Naive thymus-derived CD8-positive, alpha-beta T cell (primary cell): ENCODE measurements around the gene GRID2IP. TPM values are rescaled to one million over a fixed set of nuclear protein-coding genes. Genes with fewer than 3 reads are reported as not detected.
A peak's percentile ranks its signal among the peaks of the same experiment; 100 is the strongest.
"Not testable (repeated sequence)": the region's sequence is repeated elsewhere in the genome, so short reads cannot be mapped to it uniquely, and the experiment has no call there.

Experiments used
- ATAC-seq, 2 donors: fragments of 150-1000 bp; cut with Tn5 transposase in 1 of 2; sonication (Bioruptor Pico), chemical (Tn5 transposase) in 1 of 2; 1 replicate in 1 of 2; 2 replicates in 1 of 2; pipeline ENCODE4 v1.10.0; 2021; ENCODE audit warnings: mild to moderate bottlenecking in 2 of 2, moderate library complexity in 2 of 2
- POLR2A ChIA-PET: fragments of 350-600 bp; sonication (Branson Sonifier 250); formaldehyde crosslinking; loops from one replicate; lab custom pipeline; 2021; ENCODE audit warnings: antibody characterized with exemption; lab: Charles Lee
- DNase-seq, 10 donors: peaks; one replicate each; pipeline versions ENCODE4 v3.0.0 to v3.0.0-alpha.2; 2020 to 2022
- H3K27ac Mint-ChIP-seq, 10 donors: one replicate each; pipeline ENCODE4 v1.8.0; 2020 to 2022; ENCODE audit warnings: mild to moderate bottlenecking in 10 of 10, mixed read lengths in 10 of 10, moderate library complexity in 4 of 10, inconsistent platforms in 1 of 10
- H3K27me3 Mint-ChIP-seq, 5 donors: one replicate each; pipeline ENCODE4 v1.8.0; 2021 to 2022; ENCODE audit warnings: mixed read lengths in 5 of 5
- H3K36me3 Mint-ChIP-seq, 3 donors: one replicate each; pipeline ENCODE4 v1.8.0; 2020 to 2022; ENCODE audit warnings: mixed read lengths in 3 of 3, mild to moderate bottlenecking in 2 of 3, inconsistent platforms in 1 of 3
- H3K4me1 Mint-ChIP-seq, 4 donors: one replicate each; pipeline ENCODE4 v1.8.0; 2021 to 2022; ENCODE audit warnings: mixed read lengths in 4 of 4
- H3K4me3 Mint-ChIP-seq, 10 donors: one replicate each; pipeline ENCODE4 v1.8.0; 2020 to 2022; ENCODE audit warnings: mild to moderate bottlenecking in 10 of 10, mixed read lengths in 10 of 10, moderate library complexity in 6 of 10, inconsistent platforms in 1 of 10
- H3K9me3 Mint-ChIP-seq, 9 donors: one replicate each; pipeline ENCODE4 v1.8.0; 2020 to 2022; ENCODE audit warnings: mixed read lengths in 9 of 9, mild to moderate bottlenecking in 3 of 9, inconsistent platforms in 1 of 9, moderate library complexity in 1 of 9
- polyA plus RNA-seq, 3 donors: library from polyadenylated mRNA; unstranded; fragments of 300-500 nt; fragmentation: Illumina TruSeq; gene quantifications; one replicate each; pipeline ENCODE4 v1.2.3, GENCODE V29; 2021
- total RNA-seq, 8 experiments: library from RNA in 2 of 8; stranded (reverse) in 2 of 8; gene quantifications; one replicate each; pipeline ENCODE4 v1.2.3 and lab custom pipeline; 2021 to 2026

Gene GRID2IP
- total and polyA plus RNA-seq, 5 experiments from 2014 or later: 0.05 to 2.6 (median 1.3) TPM; not detected in 1

GRCh38 chr7:6475433-6476186, 75.7 kb downstream of the GRID2IP start:
- no peak for DNase-seq
- Mint-ChIP-seq H3K9me3 (no peaks in the 10 kb centered on the region), H3K4me3 (peak overlapping the region in 1 of 10 donors; percentile 15), H3K4me1 (peaks cover 19 to 66% (median 64%) of the 10 kb centered on the region in 4 donors), H3K27me3 (no peaks in the 10 kb centered on the region), H3K36me3 (peaks cover 0 to 51% (median 0%) of the 10 kb centered on the region in 3 donors), H3K27ac (peak overlapping the region in 5 of 10 donors; percentile 18 to 61 (median 43))
- ATAC-seq: peak in 1 of 2 donors; percentile 35
- POLR2A ChIA-PET: no interaction called here

GRCh38 chr7:6465862-6466261, 85.4 kb downstream of the GRID2IP start:
- H3K27me3 Mint-ChIP-seq: no peaks in the 10 kb centered on the region
- H3K36me3 Mint-ChIP-seq: peaks cover 0 to 87% (median 31%) of the 10 kb centered on the region in 3 donors
- H3K27ac Mint-ChIP-seq: peak overlapping the region in 1 of 10 donors; percentile 18
- H3K9me3 Mint-ChIP-seq: no peaks in the 10 kb centered on the region
- DNase-seq (no peak), ATAC-seq (no peak)
- POLR2A ChIA-PET: interaction anchor here (0.6 kb wide), 1 partner anchor 928 kb away, joined by 3 read pairs; no protein-coding TSS in a partner anchor
- no peak overlapping the region for H3K4me3 Mint-ChIP-seq
- H3K4me1 Mint-ChIP-seq: no peaks in the 10 kb centered on the region

- POLR2A ChIA-PET: interaction anchor here (1.3 kb wide), 1 partner anchor 16 kb away, joined by 3 read pairs; the partner anchor contains the start of gene DAGLB
- not testable (repeated sequence) for H3K9me3 Mint-ChIP-seq, ATAC-seq, H3K27me3 Mint-ChIP-seq, H3K4me1 Mint-ChIP-seq, H3K4me3 Mint-ChIP-seq, DNase-seq
- Mint-ChIP-seq H3K27ac (peak overlapping the region in 1 of 10 donors; percentile 62), H3K36me3 (peaks cover 0 to 67% (median 27%) of the 10 kb centered on the region in 3 donors)
These were observed 87.7 kb downstream of the GRID2IP start for GRCh38 chr7:6463609-6464008.

GRCh38 chr7:6461946-6462550, 89.2 kb downstream of the GRID2IP start:
- H3K4me1 Mint-ChIP-seq: no peaks in the 10 kb centered on the region
- DNase-seq (no peak), ATAC-seq (no peak)
- POLR2A ChIA-PET: no interaction called here
- H3K9me3 Mint-ChIP-seq: no peaks in the 10 kb centered on the region
- H3K4me3 Mint-ChIP-seq: no peak overlapping the region
- H3K36me3 Mint-ChIP-seq: peaks cover 0 to 52% (median 21%) of the 10 kb centered on the region in 3 donors
- H3K27me3 Mint-ChIP-seq: no peaks in the 10 kb centered on the region
- peak overlapping the region in 4 of 10 donors; percentile 11 to 43 (median 22) for H3K27ac Mint-ChIP-seq

- no peak for DNase-seq
- H3K9me3 Mint-ChIP-seq: no peaks in the 10 kb centered on the region
- H3K36me3 Mint-ChIP-seq: peaks cover 0 to 43% (median 11%) of the 10 kb centered on the region in 3 donors
- H3K4me3 Mint-ChIP-seq: no peak overlapping the region
- ATAC-seq: no peak
- POLR2A ChIA-PET: no interaction called here
- H3K27ac Mint-ChIP-seq: peak overlapping the region in 5 of 10 donors; percentile 17 to 93 (median 68)
- no peaks in the 10 kb centered on the region for H3K4me1 Mint-ChIP-seq
- no peaks in the 10 kb centered on the region for H3K27me3 Mint-ChIP-seq
These were observed 90.2 kb downstream of the GRID2IP start for GRCh38 chr7:6460990-6461584.

- Mint-ChIP-seq H3K9me3 (no peaks in the 10 kb centered on the region), H3K27me3 (no peaks in the 10 kb centered on the region), H3K4me3 (no peak overlapping the region), H3K36me3 (peaks cover 0 to 35% (median 3%) of the 10 kb centered on the region in 3 donors), H3K4me1 (no peaks in the 10 kb centered on the region), H3K27ac (peak overlapping the region in 2 of 10 donors; percentile 41 to 65)
- ATAC-seq: no peak
- DNase-seq: no peak
- POLR2A ChIA-PET: no interaction called here
These were observed 91.0 kb downstream of the GRID2IP start for GRCh38 chr7:6460303-6460702.

GRCh38 chr7:6458676-6459075, 92.6 kb downstream of the GRID2IP start:
- H3K36me3 Mint-ChIP-seq: peaks cover 0 to 25% (median 2%) of the 10 kb centered on the region in 3 donors
- DNase-seq, H3K4me3 Mint-ChIP-seq, ATAC-seq, H3K9me3 Mint-ChIP-seq, H3K27me3 Mint-ChIP-seq, H3K4me1 Mint-ChIP-seq: not testable (repeated sequence)
- peak overlapping the region in 1 of 10 donors; percentile 15 for H3K27ac Mint-ChIP-seq
- POLR2A ChIA-PET: interaction anchor here (0.7 kb wide), 1 partner anchor 47 kb away, joined by 3 read pairs; no protein-coding TSS in a partner anchor

GRCh38 chr7:6453734-6454133, 97.5 kb downstream of the GRID2IP start:
- H3K27me3 Mint-ChIP-seq: no peaks in the 10 kb centered on the region

GRCh38 chr7:6451224-6451705, 100.0 kb downstream of the GRID2IP start:
- Mint-ChIP-seq H3K27me3 (no peaks in the 10 kb centered on the region), H3K27ac (peak overlapping the region in 1 of 10 donors; percentile 19), H3K36me3 (no peaks in the 10 kb centered on the region), H3K4me3 (peak overlapping the region in 2 of 10 donors; percentile 43 to 50), H3K9me3 (no peaks in the 10 kb centered on the region), H3K4me1 (peaks cover 2 to 23% (median 11%) of the 10 kb centered on the region in 4 donors)
- DNase-seq (no peak), ATAC-seq (no peak)
- POLR2A ChIA-PET: no interaction called here

More at GRCh38 chr7:6453734-6454133, 97.5 kb downstream of the GRID2IP start:
- no peaks in the 10 kb centered on the region for H3K9me3 Mint-ChIP-seq
- no peak overlapping the region for H3K4me3 Mint-ChIP-seq
- DNase-seq (no peak), ATAC-seq (no peak)
- peak overlapping the region in 1 of 10 donors; percentile 27 for H3K27ac Mint-ChIP-seq
- H3K36me3 Mint-ChIP-seq: no peaks in the 10 kb centered on the region
- peaks cover 0 to 7% (median 2%) of the 10 kb centered on the region in 4 donors for H3K4me1 Mint-ChIP-seq
- POLR2A ChIA-PET: no interaction called here

GRCh38 chr7:6450591-6450990, 100.7 kb downstream of the GRID2IP start:
- H3K4me3 Mint-ChIP-seq: peak overlapping the region in 1 of 10 donors; percentile 6
- POLR2A ChIA-PET, ATAC-seq, H3K9me3 Mint-ChIP-seq, H3K27me3 Mint-ChIP-seq, DNase-seq, H3K36me3 Mint-ChIP-seq: not testable (repeated sequence)
- H3K4me1 Mint-ChIP-seq: peaks cover 5 to 27% (median 18%) of the 10 kb centered on the region in 4 donors
- peak overlapping the region in 1 of 10 donors; percentile 20 for H3K27ac Mint-ChIP-seq

- POLR2A ChIA-PET, H3K9me3 Mint-ChIP-seq: not testable (repeated sequence)
These were observed 101.4 kb downstream of the GRID2IP start for GRCh38 chr7:6449884-6450283.

GRCh38 chr7:6448943-6449543, 102.2 kb downstream of the GRID2IP start:
- Mint-ChIP-seq H3K27ac (peak overlapping the region in 8 of 10 donors; percentile 35 to 85 (median 70)), H3K4me3 (peak overlapping the region; percentile 31 to 94 (median 58)), H3K4me1 (peaks cover 8 to 42% (median 30%) of the 10 kb centered on the region in 4 donors), H3K9me3 (no peaks in the 10 kb centered on the region), H3K36me3 (peaks cover 0 to 20% (median 6%) of the 10 kb centered on the region in 3 donors), H3K27me3 (no peaks in the 10 kb centered on the region)
- POLR2A ChIA-PET: interaction anchor here (0.6 to 1.8 kb wide), 4 partner anchors 10 to 128 kb away, joined by 3 to 16 read pairs (median 4); partner anchors contain the start of gene ZDHHC4
- no peak for ATAC-seq
- no peak for DNase-seq

More at GRCh38 chr7:6449884-6450283, 101.4 kb downstream of the GRID2IP start:
- H3K4me3 Mint-ChIP-seq: peak overlapping the region in 2 of 10 donors; percentile 18 to 38
- H3K27me3 Mint-ChIP-seq, DNase-seq, ATAC-seq: not testable (repeated sequence)
- peaks cover 8 to 34% (median 25%) of the 10 kb centered on the region in 4 donors for H3K4me1 Mint-ChIP-seq
- peaks cover 0 to 12% (median 3%) of the 10 kb centered on the region in 3 donors for H3K36me3 Mint-ChIP-seq
- H3K27ac Mint-ChIP-seq: peak overlapping the region in 1 of 10 donors; percentile 57
